Chondrocyte (in vitro differentiated cells): ENCODE measurements around the gene DPP6. TPM values are rescaled to one million over a fixed set of nuclear protein-coding genes. Genes with fewer than 3 reads are reported as not detected.

ENCODE experiments used
- DNase-seq: peaks from one replicate; pipeline ENCODE4 v3.0.0; 2021; ENCODE audit warnings: mixed read lengths, low spot score
- H3K27ac Mint-ChIP-seq: one replicate; pipeline ENCODE4 v1.8.0; 2021; ENCODE audit warnings: mild to moderate bottlenecking, moderate library complexity, mixed read lengths; ENCODE audit not compliant: unreplicated experiment
- H3K27me3 Mint-ChIP-seq: 2 replicates; pipeline ENCODE4 v1.8.0; 2021; ENCODE audit warnings: low read depth, mixed read lengths
- H3K36me3 Mint-ChIP-seq: 2 replicates; pipeline ENCODE4 v1.8.0; 2021; ENCODE audit warnings: low read depth, mixed read lengths
- H3K4me1 Mint-ChIP-seq: 2 replicates; pipeline ENCODE4 v1.8.0; 2021; ENCODE audit warnings: low read depth, mild to moderate bottlenecking, mixed read lengths
- H3K4me3 Mint-ChIP-seq: one replicate; pipeline ENCODE4 v1.8.0; 2021; ENCODE audit warnings: mild to moderate bottlenecking, moderate library complexity, mixed read lengths; ENCODE audit not compliant: unreplicated experiment
- H3K9me3 Mint-ChIP-seq: 2 replicates; pipeline ENCODE4 v1.8.0; 2021; ENCODE audit warnings: low read depth, mixed read lengths
- total RNA-seq: library from RNA; stranded (reverse); gene quantifications from 3 replicates; pipeline ENCODE4 v1.2.1, GENCODE V29; 2021
- TF ChIP-seq, protein P1 (sequence below): fragments of 200-600 bp; sonication (generic); IDR thresholded peaks from 2 replicates; pipeline ENCODE4 v1.5.0; 2021; ENCODE audit warnings: antibody characterized with exemption, mild to moderate bottlenecking, moderate library complexity

DPP6 gene
- total RNA-seq, 1 donor from 2014 or later: not detected

DNA sequence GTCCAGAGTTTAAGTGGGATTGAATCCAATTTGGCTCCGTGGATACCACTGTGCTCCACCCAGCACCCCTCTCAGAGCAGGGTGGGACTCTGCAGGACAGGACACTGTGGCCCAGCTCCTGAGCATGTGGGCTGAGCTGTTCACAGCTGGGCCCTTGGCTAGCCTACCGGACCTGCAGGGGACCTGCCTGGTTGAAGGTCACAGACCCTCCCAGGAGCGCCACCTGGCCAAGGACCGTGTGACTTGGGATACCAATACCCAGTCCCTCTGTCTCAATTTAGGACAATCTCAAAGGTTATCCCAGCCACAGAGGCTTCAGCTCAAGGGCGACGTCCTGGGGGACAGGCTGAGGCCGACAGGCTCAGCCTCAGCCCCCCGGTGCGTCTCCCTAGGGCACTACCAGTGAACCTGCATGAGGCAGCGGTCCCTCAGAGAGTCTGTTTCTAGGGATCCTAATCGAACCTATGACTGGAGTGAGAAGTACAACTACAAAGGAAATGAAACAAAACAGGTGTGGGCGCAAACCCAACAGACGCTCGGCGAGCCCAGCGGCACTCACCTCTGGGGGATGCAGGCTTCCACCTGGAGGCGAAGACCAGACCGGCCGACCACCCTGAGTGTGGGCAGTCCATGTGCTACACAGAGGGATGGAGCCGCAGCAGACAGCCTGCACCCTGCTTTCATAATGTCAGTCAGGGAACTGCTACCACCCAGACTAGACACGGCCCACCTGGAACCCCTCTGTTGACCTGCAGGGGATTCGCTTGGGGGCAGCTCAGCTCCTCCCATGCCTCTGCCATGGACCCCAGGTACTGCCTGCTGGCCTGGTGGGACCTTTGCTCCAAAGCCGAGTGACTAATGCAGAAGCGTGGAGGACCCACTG lies 847.0 kb downstream of the DPP6 start:
- no peak overlapping the region for H3K4me3 Mint-ChIP-seq
- no peaks in the 10 kb centered on the region for H3K27me3 Mint-ChIP-seq
- H3K4me1 Mint-ChIP-seq: no peaks in the 10 kb centered on the region
- H3K27ac Mint-ChIP-seq: no peak overlapping the region
- no peak for DNase-seq
- H3K9me3 Mint-ChIP-seq: peaks cover 2% of the 10 kb centered on the region
- no peaks in the 10 kb centered on the region for H3K36me3 Mint-ChIP-seq
- TF ChIP-seq, protein P1, sequence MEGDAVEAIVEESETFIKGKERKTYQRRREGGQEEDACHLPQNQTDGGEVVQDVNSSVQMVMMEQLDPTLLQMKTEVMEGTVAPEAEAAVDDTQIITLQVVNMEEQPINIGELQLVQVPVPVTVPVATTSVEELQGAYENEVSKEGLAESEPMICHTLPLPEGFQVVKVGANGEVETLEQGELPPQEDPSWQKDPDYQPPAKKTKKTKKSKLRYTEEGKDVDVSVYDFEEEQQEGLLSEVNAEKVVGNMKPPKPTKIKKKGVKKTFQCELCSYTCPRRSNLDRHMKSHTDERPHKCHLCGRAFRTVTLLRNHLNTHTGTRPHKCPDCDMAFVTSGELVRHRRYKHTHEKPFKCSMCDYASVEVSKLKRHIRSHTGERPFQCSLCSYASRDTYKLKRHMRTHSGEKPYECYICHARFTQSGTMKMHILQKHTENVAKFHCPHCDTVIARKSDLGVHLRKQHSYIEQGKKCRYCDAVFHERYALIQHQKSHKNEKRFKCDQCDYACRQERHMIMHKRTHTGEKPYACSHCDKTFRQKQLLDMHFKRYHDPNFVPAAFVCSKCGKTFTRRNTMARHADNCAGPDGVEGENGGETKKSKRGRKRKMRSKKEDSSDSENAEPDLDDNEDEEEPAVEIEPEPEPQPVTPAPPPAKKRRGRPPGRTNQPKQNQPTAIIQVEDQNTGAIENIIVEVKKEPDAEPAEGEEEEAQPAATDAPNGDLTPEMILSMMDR: no peak

DNA sequence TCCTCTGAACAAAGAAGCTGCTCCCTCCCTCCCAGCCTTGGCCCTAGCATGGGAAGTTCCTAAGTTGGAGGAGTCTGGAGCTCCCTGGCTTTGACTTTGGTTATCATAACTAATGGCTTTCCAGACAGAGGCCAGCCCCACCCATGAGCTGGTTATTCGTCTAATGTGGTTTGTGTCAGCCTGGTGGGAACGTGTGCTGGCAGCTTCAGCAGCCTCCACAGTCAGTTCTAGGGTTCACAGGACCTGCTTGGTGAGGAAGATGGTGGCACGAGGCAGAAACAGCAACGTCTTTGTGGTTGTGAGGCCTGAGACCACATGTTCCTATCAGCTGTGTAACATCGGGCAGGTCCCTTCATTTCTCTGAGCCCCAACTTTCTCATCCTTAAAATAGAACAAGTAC lies 847.7 kb downstream of the DPP6 start:
- H3K36me3 Mint-ChIP-seq: no peaks in the 10 kb centered on the region
- no peak for DNase-seq
- H3K27ac Mint-ChIP-seq: no peak overlapping the region
- H3K4me1 Mint-ChIP-seq: no peaks in the 10 kb centered on the region
- H3K9me3 Mint-ChIP-seq: peaks cover 4% of the 10 kb centered on the region
- TF ChIP-seq, protein P1: no peak
- no peak overlapping the region for H3K4me3 Mint-ChIP-seq
- no peaks in the 10 kb centered on the region for H3K27me3 Mint-ChIP-seq

GRCh38 chr7:154902600-154903082 lies 850.4 kb downstream of the DPP6 start:
- TF ChIP-seq, protein P1: no peak
- peaks cover 4% of the 10 kb centered on the region for H3K9me3 Mint-ChIP-seq
- no peaks in the 10 kb centered on the region for H3K36me3 Mint-ChIP-seq
- no peaks in the 10 kb centered on the region for H3K27me3 Mint-ChIP-seq
- no peak overlapping the region for H3K27ac Mint-ChIP-seq
- DNase-seq: peak; percentile 62
- H3K4me1 Mint-ChIP-seq: no peaks in the 10 kb centered on the region
- no peak overlapping the region for H3K4me3 Mint-ChIP-seq

DNA sequence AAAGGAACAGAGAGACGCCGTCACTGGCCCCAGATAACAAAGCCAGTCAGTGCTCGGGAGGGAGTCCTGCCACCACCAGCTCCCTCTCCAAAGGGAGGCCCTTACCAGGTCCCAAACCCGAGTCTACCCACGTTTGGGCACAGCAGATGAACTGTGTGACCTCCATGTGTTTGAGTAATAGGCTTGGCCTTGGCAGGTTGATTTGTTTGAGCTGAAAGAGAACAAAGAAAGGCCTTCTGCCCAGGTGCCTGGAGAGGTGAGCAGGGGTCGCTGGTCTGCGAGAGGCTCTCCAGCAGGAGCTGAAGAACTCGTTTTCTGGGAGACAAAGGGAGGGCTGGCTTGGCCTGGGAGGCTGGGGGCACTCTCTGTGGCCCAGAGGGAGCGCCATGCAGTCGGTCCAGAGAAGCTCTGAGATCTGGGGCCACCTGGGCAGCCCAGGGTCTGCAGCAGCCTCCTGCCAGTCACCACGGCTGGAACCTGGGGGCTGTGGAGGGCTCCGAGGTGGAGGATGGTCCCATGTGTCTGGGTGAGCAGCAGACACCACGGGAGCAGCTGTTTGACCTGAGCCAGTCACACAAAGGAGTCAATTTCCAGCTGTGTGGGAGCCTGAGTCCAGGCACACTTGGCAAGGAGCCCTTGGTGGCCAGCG lies 851.0 kb downstream of the DPP6 start:
- Mint-ChIP-seq H3K4me1 (no peaks in the 10 kb centered on the region), H3K36me3 (no peaks in the 10 kb centered on the region), H3K4me3 (no peak overlapping the region), H3K9me3 (peaks cover 4% of the 10 kb centered on the region), H3K27ac (no peak overlapping the region), H3K27me3 (peaks cover 4% of the 10 kb centered on the region)
- peak; percentile 67 for DNase-seq
- TF ChIP-seq, protein P1: no peak

- H3K4me1 Mint-ChIP-seq: no peaks in the 10 kb centered on the region
- H3K9me3 Mint-ChIP-seq: peaks cover 4% of the 10 kb centered on the region
- peak; percentile 29 for DNase-seq
- H3K27me3 Mint-ChIP-seq: peaks cover 5% of the 10 kb centered on the region
- H3K27ac Mint-ChIP-seq: no peak overlapping the region
- H3K4me3 Mint-ChIP-seq: no peak overlapping the region
- TF ChIP-seq, protein P1: no peak
- H3K36me3 Mint-ChIP-seq: no peaks in the 10 kb centered on the region
These were observed 852.9 kb downstream of the DPP6 start for GRCh38 chr7:154905146-154905545.
